Measurements from ENCODE around the gene TRAF1.

The TRAF1 gene

DNA sequence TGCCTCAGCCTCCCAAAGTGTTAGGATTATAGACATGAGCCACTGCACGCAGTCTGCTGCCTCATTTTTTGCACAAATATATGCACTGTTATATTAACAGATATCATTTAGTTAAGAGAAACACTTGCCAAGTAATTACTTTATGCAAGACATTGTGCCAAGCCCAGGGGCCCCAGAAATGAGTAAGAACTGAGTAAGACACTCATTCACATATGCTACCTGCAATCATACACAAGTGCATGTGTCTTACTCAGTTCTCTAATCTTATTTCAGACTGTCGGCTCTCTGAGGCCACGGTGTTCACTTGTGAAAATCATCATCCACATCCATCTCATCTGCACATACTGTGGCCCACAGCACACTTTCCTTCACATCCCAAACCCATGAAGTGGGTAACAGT lies 16.0 kb downstream of the TRAF1 start:
- no peak for DNase-seq (ENCODE audit: low read depth)

DNA sequence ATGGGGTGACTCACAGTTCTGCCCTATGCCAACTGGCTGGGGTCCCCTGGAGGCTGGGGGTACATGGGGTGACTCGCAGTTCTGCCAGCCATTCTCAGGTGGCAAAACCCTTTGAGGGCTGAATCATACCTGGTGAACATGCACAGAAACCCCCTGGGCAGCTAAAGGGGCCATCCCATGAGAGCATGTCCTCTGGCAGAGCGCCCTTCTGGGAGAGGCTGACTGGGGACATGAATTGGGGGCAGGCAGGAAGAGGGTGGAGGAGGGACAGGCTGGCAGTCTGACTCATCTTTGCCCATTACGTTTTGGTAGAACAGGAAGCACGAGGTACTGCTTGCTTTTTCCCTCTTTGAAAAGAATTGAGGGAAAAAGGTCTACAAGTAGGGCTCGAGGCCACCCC lies 16.7 kb downstream of the TRAF1 start:
- no peak overlapping the region for H3K4me3 ChIP-seq (ENCODE audit: low read depth, low read length)
- TF ChIP-seq CTCF (IDR thresholded peaks at IDR 0.05; ENCODE audit: low read depth, low read length, missing control alignments) = no peak
- DNase-seq (ENCODE audit: low read depth) = no peak

More for the DNA sequence above, 16.0 kb downstream of the TRAF1 start:
- H3K4me3 ChIP-seq (ENCODE audit: low read depth, low read length) = no peak overlapping the region
- TF ChIP-seq CTCF (IDR thresholded peaks at IDR 0.05; ENCODE audit: low read depth, low read length, missing control alignments) = no peak

DNA sequence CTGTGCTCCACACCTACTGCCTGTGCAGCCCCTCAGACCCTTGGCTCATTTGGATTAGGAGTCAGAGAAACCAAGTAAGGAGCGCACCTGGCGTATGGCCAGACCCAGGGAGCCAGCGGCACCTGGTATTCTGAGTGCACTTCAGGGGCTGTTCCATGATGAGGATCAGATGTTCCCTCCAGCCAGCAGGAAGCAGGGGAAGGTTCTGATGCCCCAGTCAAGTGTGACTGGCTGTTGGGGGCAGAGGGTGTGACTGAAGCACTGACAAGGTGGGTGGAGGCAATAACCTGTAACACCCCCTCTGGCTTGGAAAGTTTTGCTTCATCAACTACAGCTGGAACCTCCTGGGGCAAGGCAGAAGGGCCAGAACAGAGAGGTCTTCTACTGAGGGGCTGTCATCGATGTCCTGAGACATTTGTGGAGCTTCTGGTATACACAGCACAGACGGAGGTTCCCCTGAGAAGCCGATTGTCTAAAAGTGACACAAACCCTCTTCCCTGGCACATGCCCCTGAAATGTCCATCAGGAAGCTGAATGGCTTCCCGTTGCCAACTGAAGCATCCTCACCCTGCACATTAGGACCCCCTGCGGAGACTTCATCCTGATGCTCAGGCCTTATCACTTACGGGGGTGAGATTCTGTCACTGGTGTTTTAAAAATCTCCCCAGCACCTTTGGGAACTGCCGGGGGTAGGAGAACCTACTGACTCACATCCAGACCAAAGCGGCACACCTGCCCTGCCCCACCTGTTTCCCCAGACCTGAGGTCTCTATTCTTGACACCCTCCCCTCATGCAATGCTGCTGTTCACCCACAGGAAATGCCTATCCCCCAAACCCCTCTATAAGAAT lies 21.1 kb downstream of the TRAF1 start:
- H3K4me3 ChIP-seq (ENCODE audit: low read depth, low read length) = no peak overlapping the region
- no peak for TF ChIP-seq CTCF (IDR thresholded peaks at IDR 0.05; ENCODE audit: low read depth, low read length, missing control alignments)
- DNase-seq (ENCODE audit: low read depth) = no peak

DNA sequence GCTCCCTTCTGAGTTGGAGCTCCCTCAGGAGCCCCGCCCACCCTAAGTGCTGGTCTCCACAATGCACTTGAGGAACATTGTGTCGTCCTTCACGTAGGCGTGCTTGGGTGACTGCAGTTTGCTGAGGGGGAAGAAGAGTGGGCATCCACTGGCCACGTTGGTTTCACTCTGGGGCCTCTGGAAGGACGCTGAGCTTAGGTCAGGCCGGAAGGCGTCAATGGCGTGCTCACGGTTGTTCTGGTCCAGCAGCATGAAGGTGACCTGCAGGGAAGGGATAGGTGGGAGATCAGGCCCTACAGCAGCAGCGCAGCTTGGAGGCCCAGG lies 21.7 kb downstream of the TRAF1 start:
- TF ChIP-seq CTCF (IDR thresholded peaks at IDR 0.05; ENCODE audit: low read depth, low read length, missing control alignments) = no peak
- no peak for DNase-seq (ENCODE audit: low read depth)
- no peak overlapping the region for H3K4me3 ChIP-seq (ENCODE audit: low read depth, low read length)

GRCh38 chr9:120904061-120904977 lies 22.3 kb downstream of the TRAF1 start:
- H3K4me3 ChIP-seq (ENCODE audit: low read depth, low read length) = no peak overlapping the region
- DNase-seq (ENCODE audit: low read depth) = no peak
- TF ChIP-seq CTCF (IDR thresholded peaks at IDR 0.05; ENCODE audit: low read depth, low read length, missing control alignments) = no peak

DNA sequence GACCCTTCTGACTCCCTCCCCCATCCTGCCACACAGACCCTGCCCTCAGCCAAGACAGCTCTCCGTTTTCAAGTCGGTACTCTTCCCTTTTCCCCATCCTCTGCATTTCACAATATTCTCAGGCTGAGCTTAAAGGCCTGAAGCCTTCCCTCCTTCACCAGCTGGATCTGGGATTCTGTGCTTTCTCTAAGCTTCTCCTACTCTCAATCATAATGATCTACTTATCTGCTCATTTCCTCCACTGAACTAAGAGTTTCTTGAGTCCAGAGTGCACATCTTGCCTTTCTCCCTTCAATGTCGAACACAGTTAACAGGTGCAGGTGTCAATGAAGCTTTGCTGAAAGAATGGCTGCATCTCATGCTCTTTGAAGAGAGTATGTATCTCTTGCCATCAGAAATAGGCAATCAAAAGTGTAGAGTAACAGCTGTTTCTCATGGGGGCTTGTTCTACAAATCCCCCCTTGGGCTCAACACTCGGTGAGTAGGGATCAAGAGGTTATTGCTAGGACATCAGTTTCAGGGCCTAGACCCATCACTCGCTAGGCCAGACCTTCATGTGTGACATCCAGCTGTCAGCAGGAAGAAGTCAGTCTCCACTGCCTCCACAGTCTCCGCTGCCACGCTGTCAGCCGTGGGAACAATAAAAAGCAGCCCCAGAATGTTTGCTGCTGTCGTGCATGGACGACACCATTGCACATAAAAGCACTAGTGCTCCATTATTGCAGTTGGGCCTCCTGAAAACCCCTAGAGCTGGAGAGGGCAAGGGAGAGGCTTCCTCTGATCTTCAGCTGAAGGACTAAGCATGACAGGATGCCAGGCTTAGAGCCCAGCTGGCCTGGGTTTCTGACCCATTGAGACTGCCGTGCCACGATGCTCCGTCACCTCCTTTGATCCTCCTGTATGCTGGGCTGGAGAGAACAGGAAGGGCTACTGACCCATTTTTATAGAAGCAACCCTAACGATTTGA lies 23.7 kb downstream of the TRAF1 start:
- no peak for TF ChIP-seq CTCF (IDR thresholded peaks at IDR 0.05; ENCODE audit: low read depth, low read length, missing control alignments)

More for the DNA sequence above, 23.7 kb downstream of the TRAF1 start:
- no peak for DNase-seq (ENCODE audit: low read depth)
- H3K4me3 ChIP-seq (ENCODE audit: low read depth, low read length) = no peak overlapping the region
